Measurements from ENCODE around the gene UGT1A5. TPM values are rescaled to one million over a fixed set of nuclear protein-coding genes. Genes with fewer than 3 reads are reported as not detected.

The UGT1A5 gene
- total RNA-seq (under 1 TPM in 1 of 9 donors, not detected in 8; 0.43 TPM), polyA plus RNA-seq (not detected)
- long read RNA-seq, donor 1, result 0 reads
- long read RNA-seq, donor 2, result 0 reads
- long read RNA-seq, donor 3, result 0 reads
- long read RNA-seq, donor 4, result 0 reads
- long read RNA-seq, donor 5, result 0 reads
- long read RNA-seq, donor 6, result 0 reads
- long read RNA-seq, donor 7, result 0 reads
- long read RNA-seq, donor 8, result 0 reads
- long read RNA-seq, donor 9, result 0 reads
- long read RNA-seq, donor 10, result 0 reads

DNA sequence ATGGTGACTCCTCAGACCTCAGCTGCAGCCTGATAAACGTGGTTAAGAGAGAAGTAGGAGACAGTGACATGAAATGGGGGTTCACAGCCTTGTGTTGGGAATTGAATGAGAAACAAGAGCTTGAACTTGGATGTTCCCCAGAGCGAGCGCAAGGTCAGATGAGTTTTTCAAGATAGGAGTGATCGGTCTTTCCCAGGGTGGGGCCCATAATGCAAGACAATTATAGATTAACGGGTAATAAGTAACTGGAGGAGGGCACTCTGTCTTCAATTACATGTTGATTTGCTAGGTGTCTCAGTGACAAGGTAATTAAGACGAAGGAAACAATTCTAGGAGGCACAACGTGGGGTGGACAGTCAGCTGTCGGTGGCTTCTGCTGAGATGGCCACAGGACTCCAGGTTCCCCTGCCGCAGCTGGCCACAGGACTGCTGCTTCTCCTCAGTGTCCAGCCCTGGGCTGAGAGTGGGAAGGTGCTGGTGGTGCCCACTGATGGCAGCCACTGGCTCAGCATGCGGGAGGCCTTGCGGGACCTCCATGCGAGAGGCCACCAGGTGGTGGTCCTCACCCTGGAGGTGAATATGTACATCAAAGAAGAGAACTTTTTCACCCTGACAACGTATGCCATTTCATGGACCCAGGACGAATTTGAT, at the start of gene UGT1A5:
TSS of gene UGT1A5 (plus strand) at position 297 of the 651 bp plus-strand sequence. CDS start at position 382, 85 bp downstream.
- TF ChIP-seq, protein P1, sequence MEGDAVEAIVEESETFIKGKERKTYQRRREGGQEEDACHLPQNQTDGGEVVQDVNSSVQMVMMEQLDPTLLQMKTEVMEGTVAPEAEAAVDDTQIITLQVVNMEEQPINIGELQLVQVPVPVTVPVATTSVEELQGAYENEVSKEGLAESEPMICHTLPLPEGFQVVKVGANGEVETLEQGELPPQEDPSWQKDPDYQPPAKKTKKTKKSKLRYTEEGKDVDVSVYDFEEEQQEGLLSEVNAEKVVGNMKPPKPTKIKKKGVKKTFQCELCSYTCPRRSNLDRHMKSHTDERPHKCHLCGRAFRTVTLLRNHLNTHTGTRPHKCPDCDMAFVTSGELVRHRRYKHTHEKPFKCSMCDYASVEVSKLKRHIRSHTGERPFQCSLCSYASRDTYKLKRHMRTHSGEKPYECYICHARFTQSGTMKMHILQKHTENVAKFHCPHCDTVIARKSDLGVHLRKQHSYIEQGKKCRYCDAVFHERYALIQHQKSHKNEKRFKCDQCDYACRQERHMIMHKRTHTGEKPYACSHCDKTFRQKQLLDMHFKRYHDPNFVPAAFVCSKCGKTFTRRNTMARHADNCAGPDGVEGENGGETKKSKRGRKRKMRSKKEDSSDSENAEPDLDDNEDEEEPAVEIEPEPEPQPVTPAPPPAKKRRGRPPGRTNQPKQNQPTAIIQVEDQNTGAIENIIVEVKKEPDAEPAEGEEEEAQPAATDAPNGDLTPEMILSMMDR (IDR thresholded peaks at IDR 0.05), result no peak
- TF ChIP-seq POLR2A (IDR thresholded peaks at IDR 0.05), result no peak
- WGBS, 4 donors, result 64 to 73% (median 68%) methylated on average over 14 of the region's 14 CpGs
- no peaks in the 10 kb centered on the region for H3K9me3 ChIP-seq (replicated peaks in 1 of 3)
- intact Hi-C loops (cut with DNase I), result loop anchor here (10.0 kb wide), 2 partner anchors 148 to 268 kb away; partner anchors contain the start of gene USP40 (in 1 of the 2)
- H3K36me3 ChIP-seq (replicated peaks in 1 of 2), result no peaks in the 10 kb centered on the region
- H3K4me1 ChIP-seq (replicated peaks in 1 of 2), result no peaks in the 10 kb centered on the region
- H3K27me3 ChIP-seq, result peaks cover 35% of the 10 kb centered on the region
- no peak for DNase-seq
- H3K27ac ChIP-seq, result no peak within 1 kb of the TSS
- no peak within 1 kb of the TSS for H3K4me3 ChIP-seq

GRCh38 chr2:233663911-233664310, 48.8 kb upstream of the UGT1A5 start:
- no peaks in the 10 kb centered on the region for H3K27me3 ChIP-seq
- TF ChIP-seq POLR2A (IDR thresholded peaks at IDR 0.05), result no peak
- TF ChIP-seq, protein P1 (IDR thresholded peaks at IDR 0.05), result no peak
- intact Hi-C loops (cut with DNase I), result no loop called here
- no peak overlapping the region for H3K27ac ChIP-seq
- H3K36me3 ChIP-seq (replicated peaks in 1 of 2), result no peaks in the 10 kb centered on the region
- H3K4me3 ChIP-seq, result no peak overlapping the region
- H3K9me3 ChIP-seq (replicated peaks in 1 of 3), result no peaks in the 10 kb centered on the region
- DNase-seq, result no peak
- 25 to 44% (median 32%) methylated on average over 1 of the region's 1 CpG for WGBS, 4 donors
- H3K4me1 ChIP-seq (replicated peaks in 1 of 2), result no peaks in the 10 kb centered on the region

GRCh38 chr2:233668605-233669260, 44.0 kb upstream of the UGT1A5 start:
- Histone ChIP-seq H3K9me3 (replicated peaks in 1 of 3) (no peaks in the 10 kb centered on the region), H3K4me1 (replicated peaks in 1 of 2) (no peaks in the 10 kb centered on the region), H3K27me3 (no peaks in the 10 kb centered on the region), H3K36me3 (replicated peaks in 1 of 2) (no peaks in the 10 kb centered on the region), H3K4me3 (no peak overlapping the region), H3K27ac (no peak overlapping the region)
- peak in 1 of 7 donors; percentile 15 for DNase-seq
- 62 to 69% (median 63%) methylated on average over 4 of the region's 4 CpGs for WGBS, 4 donors
- intact Hi-C loops (cut with DNase I), result no loop called here
- TF ChIP-seq, protein P1 (IDR thresholded peaks at IDR 0.05), result no peak
- TF ChIP-seq POLR2A (IDR thresholded peaks at IDR 0.05), result no peak
